ENCODE data around the gene TMEM129.

Gene TMEM129

GRCh38 chr4:1725521-1725920, 4.4 kb upstream of the TMEM129 start:
- H3K4me1 Mint-ChIP-seq (ENCODE audit: low read depth) = peaks cover 55% of the 10 kb centered on the region
- H3K4me3 Mint-ChIP-seq = peak overlapping the region; percentile 8
- no peak overlapping the region for H3K27ac Mint-ChIP-seq
- no peaks in the 10 kb centered on the region for H3K9me3 Mint-ChIP-seq
- peaks cover 74% of the 10 kb centered on the region for H3K36me3 Mint-ChIP-seq (ENCODE audit: low read depth)
- no peaks in the 10 kb centered on the region for H3K27me3 Mint-ChIP-seq

- H3K9me3 Mint-ChIP-seq = no peaks in the 10 kb centered on the region
- H3K27me3 Mint-ChIP-seq = no peaks in the 10 kb centered on the region
- H3K36me3 Mint-ChIP-seq (ENCODE audit: low read depth) = peaks cover 61% of the 10 kb centered on the region
- H3K4me1 Mint-ChIP-seq (ENCODE audit: low read depth) = peaks cover 58% of the 10 kb centered on the region
- peak overlapping the region; percentile 96 for H3K4me3 Mint-ChIP-seq
- H3K27ac Mint-ChIP-seq = peak overlapping the region; percentile 94
Measured at GRCh38 chr4:1723131-1723801, 2.1 kb upstream of the TMEM129 start.

- Mint-ChIP-seq H3K4me3 (peak overlapping the region; percentile 96), H3K36me3 (ENCODE audit: low read depth) (peaks cover 55% of the 10 kb centered on the region), H3K27ac (peak overlapping the region; percentile 94), H3K9me3 (no peaks in the 10 kb centered on the region), H3K4me1 (ENCODE audit: low read depth) (peaks cover 58% of the 10 kb centered on the region), H3K27me3 (no peaks in the 10 kb centered on the region)
Measured at GRCh38 chr4:1722551-1723118, 1.5 kb upstream of the TMEM129 start.

- no peaks in the 10 kb centered on the region for H3K9me3 Mint-ChIP-seq
- peaks cover 48% of the 10 kb centered on the region for H3K36me3 Mint-ChIP-seq (ENCODE audit: low read depth)
- no peaks in the 10 kb centered on the region for H3K27me3 Mint-ChIP-seq
- H3K4me1 Mint-ChIP-seq (ENCODE audit: low read depth) = peaks cover 54% of the 10 kb centered on the region
- peak overlapping the region; percentile 94 for H3K27ac Mint-ChIP-seq
- peak overlapping the region; percentile 96 for H3K4me3 Mint-ChIP-seq
Measured at GRCh38 chr4:1721666-1722550, 785 bp upstream of the TMEM129 start.

GRCh38 chr4:1720163-1720983, 750 bp downstream of the TMEM129 start:
- H3K27ac Mint-ChIP-seq = peak overlapping the region; percentile 94
- H3K27me3 Mint-ChIP-seq = no peaks in the 10 kb centered on the region
- H3K9me3 Mint-ChIP-seq = no peaks in the 10 kb centered on the region
- peaks cover 56% of the 10 kb centered on the region for H3K4me1 Mint-ChIP-seq (ENCODE audit: low read depth)
- H3K36me3 Mint-ChIP-seq (ENCODE audit: low read depth) = peaks cover 44% of the 10 kb centered on the region
- peak overlapping the region; percentile 91 for H3K4me3 Mint-ChIP-seq

GRCh38 chr4:1718095-1718850, 2.9 kb downstream of the TMEM129 start:
- Mint-ChIP-seq H3K4me1 (ENCODE audit: low read depth) (peaks cover 55% of the 10 kb centered on the region), H3K27ac (peak overlapping the region; percentile 70), H3K9me3 (no peaks in the 10 kb centered on the region), H3K36me3 (ENCODE audit: low read depth) (peaks cover 25% of the 10 kb centered on the region), H3K4me3 (peak overlapping the region; percentile 55), H3K27me3 (no peaks in the 10 kb centered on the region)

- Mint-ChIP-seq H3K4me1 (ENCODE audit: low read depth) (peaks cover 46% of the 10 kb centered on the region), H3K27ac (no peak overlapping the region), H3K27me3 (no peaks in the 10 kb centered on the region), H3K4me3 (no peak overlapping the region), H3K9me3 (no peaks in the 10 kb centered on the region), H3K36me3 (ENCODE audit: low read depth) (peaks cover 21% of the 10 kb centered on the region)
Measured at GRCh38 chr4:1717129-1718094, 3.7 kb downstream of the TMEM129 start.

- H3K9me3 Mint-ChIP-seq = no peaks in the 10 kb centered on the region
- no peak overlapping the region for H3K4me3 Mint-ChIP-seq
- peaks cover 45% of the 10 kb centered on the region for H3K4me1 Mint-ChIP-seq (ENCODE audit: low read depth)
- no peaks in the 10 kb centered on the region for H3K27me3 Mint-ChIP-seq
- peaks cover 17% of the 10 kb centered on the region for H3K36me3 Mint-ChIP-seq (ENCODE audit: low read depth)
- peak overlapping the region; percentile 18 for H3K27ac Mint-ChIP-seq
Measured at GRCh38 chr4:1716065-1716945, 4.8 kb downstream of the TMEM129 start.

- peaks cover 55% of the 10 kb centered on the region for H3K4me1 Mint-ChIP-seq (ENCODE audit: low read depth)
- no peaks in the 10 kb centered on the region for H3K27me3 Mint-ChIP-seq
- H3K4me3 Mint-ChIP-seq = peak overlapping the region; percentile 99
- H3K27ac Mint-ChIP-seq = peak overlapping the region; percentile 58
- no peaks in the 10 kb centered on the region for H3K9me3 Mint-ChIP-seq
- peaks cover 28% of the 10 kb centered on the region for H3K36me3 Mint-ChIP-seq (ENCODE audit: low read depth)
Measured at GRCh38 chr4:1715002-1715758, 5.9 kb downstream of the TMEM129 start.

GRCh38 chr4:1714303-1715001, 6.7 kb downstream of the TMEM129 start:
- Mint-ChIP-seq H3K9me3 (no peaks in the 10 kb centered on the region), H3K4me1 (ENCODE audit: low read depth) (peaks cover 55% of the 10 kb centered on the region), H3K4me3 (peak overlapping the region; percentile 99), H3K27me3 (no peaks in the 10 kb centered on the region), H3K27ac (peak overlapping the region; percentile 98), H3K36me3 (ENCODE audit: low read depth) (peaks cover 35% of the 10 kb centered on the region)

- no peaks in the 10 kb centered on the region for H3K9me3 Mint-ChIP-seq
- peak overlapping the region; percentile 99 for H3K4me3 Mint-ChIP-seq
- H3K27ac Mint-ChIP-seq = peak overlapping the region; percentile 98
- no peaks in the 10 kb centered on the region for H3K27me3 Mint-ChIP-seq
- peaks cover 39% of the 10 kb centered on the region for H3K36me3 Mint-ChIP-seq (ENCODE audit: low read depth)
- H3K4me1 Mint-ChIP-seq (ENCODE audit: low read depth) = peaks cover 61% of the 10 kb centered on the region
Measured at GRCh38 chr4:1713003-1713851, 7.9 kb downstream of the TMEM129 start.

Measured in stimulated activated naive CD8-positive, alpha-beta T cell treated with anti-CD3 and anti-CD28 coated beads, Interleukin-15, Interleukin-2, amounts not matched to agents 100 ng/mL and 50 ng/mL, for 24 hours (primary cell).